NOMO-1 (cell line): Measurements from ENCODE around the gene NDUFS2.
A peak's percentile ranks its signal among the peaks of the same experiment; 100 is the strongest.

Experiments used
- DNase-seq, 2 experiments: peaks; one replicate each; lab custom pipeline; 2025; ENCODE audit not compliant: unreplicated experiment in 2 of 2; lab: John Stamatoyannopoulos, UW

Gene NDUFS2

GRCh38 chr1:161172349-161172748 lies 29.8 kb upstream of the NDUFS2 start:
- DNase-seq: no peak

DNA sequence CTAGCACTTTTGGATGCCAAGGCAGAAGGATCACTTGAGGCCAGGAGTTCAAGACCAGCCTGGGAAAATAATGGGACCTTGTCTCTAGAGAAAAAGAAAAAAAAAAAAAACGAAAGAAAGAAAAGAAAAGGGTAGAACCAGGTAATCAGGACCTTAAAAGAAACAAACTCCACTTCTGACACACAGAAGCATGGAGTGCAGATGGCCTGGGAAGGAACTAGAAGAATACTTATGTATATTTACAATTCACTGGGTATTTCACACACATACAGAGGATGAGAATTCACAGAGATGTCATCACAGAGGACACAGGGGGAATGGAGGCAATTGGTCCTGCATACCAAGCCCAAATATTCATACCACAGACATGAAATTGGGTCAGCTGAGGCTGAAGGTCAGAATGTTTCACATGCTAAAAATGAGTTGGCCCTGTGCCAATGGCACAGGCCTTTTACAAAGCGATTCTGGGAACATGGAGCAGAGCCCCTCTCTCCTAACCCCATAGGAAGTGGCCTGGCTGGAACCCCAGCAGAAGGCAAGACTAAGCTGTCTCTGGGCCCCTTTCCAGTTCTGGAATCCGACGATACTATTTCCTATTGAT lies 29.3 kb upstream of the NDUFS2 start:
- no peak for DNase-seq

DNA sequence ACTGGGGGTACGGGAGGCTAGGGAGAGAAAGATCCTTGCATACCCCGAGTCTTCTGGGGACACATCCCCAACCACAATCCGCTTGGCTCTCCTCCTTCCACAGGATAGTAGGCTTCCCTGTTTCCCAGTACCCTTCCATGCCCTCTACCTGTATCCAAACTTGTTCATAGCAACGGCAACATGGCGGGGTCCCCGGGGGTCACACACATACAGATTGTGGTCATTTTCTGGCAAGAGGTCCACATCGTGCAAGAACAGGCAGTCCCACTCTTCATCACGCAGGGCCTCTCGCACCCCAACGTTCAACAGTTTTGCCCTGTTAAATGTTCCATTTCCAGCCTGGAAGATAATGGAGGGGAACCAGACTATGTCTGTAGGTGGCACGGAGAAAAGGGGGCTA lies 28.5 kb upstream of the NDUFS2 start:
- DNase-seq: no peak

- DNase-seq: no peak
Observed at GRCh38 chr1:161174911-161175310, 27.3 kb upstream of the NDUFS2 start.

DNA sequence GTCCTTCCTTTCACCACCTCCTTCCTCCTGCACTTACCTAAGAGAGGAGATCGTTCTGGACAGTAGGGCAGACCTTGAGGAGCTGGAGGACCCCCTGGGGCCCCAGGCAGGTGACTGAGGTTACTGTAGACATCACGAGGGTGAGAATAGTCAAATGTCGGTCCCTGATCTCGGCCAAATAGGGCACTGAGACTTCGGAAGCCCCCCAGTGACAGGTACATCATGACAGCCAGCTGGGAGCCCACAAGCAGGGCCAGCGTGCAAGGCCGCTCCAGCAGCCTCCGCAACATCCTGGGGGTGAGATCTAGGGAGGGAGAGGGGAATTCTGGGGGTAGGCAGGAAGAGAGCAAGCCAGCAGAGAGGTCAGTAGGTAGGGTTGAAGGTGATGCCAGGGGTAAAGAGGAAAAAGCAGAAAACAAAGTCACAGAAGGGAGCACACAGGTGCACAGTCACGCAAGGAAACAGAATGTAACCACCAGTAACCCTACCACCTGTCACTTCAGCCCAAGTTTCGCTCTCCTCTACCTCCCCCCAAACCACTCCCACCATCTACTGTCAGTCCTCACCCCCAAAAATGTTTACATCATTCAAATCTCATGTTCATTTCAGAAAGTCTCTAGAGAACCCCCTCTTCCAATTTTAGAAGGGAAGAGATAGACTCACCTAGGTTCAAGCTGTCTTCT lies 26.3 kb upstream of the NDUFS2 start:
- DNase-seq: no peak

- DNase-seq: no peak
Observed at GRCh38 chr1:161176468-161177111, 25.6 kb upstream of the NDUFS2 start.

GRCh38 chr1:161177112-161177935 lies 24.8 kb upstream of the NDUFS2 start, which contains the start of gene B4GALT3:
TSS of gene B4GALT3 (minus strand) at chr1:161177507. CDS start at chr1:161176060, 1,447 bp downstream.
- peak; percentile 76 to 78 for DNase-seq

GRCh38 chr1:161177936-161178244 lies 24.3 kb upstream of the NDUFS2 start:
- DNase-seq: no peak

DNA sequence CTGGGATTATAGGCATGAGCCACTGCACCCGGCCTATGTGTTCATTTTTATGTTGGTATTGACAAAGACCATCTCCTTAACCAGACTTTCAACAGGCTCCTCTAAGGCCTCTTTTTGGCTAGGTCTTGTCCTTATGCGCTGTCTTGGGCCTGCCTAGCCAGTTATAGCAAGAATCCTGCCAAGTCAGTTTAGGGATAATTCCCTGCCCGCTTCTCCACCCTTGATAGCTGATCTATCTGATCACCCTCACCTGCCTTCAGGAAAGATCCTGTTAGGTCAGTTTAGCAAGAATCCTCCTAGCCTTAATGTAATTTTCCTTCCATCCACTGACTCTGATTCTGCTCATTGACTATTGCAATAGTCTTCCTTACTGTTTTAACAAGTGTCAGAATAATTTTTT lies 22.5 kb upstream of the NDUFS2 start:
- no peak for DNase-seq

DNA sequence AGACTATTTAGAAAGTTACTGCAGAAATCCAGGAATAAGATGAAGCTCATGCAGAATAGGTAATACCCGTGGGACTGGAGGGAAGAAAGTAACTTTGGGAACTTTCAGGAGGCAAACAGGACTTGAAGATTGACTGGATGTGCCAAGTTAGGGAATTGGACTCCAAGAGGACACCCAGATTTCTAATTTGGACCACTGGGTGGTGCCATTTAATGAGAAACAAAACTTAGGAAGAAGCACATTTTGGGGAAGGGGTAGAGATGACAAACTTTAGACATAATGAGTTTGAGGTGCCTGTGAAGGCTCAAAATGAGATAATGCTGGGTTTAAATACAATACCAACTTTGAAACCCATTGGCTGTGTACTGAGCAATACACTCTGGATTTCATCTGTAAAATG lies 21.5 kb upstream of the NDUFS2 start:
- DNase-seq: no peak

DNA sequence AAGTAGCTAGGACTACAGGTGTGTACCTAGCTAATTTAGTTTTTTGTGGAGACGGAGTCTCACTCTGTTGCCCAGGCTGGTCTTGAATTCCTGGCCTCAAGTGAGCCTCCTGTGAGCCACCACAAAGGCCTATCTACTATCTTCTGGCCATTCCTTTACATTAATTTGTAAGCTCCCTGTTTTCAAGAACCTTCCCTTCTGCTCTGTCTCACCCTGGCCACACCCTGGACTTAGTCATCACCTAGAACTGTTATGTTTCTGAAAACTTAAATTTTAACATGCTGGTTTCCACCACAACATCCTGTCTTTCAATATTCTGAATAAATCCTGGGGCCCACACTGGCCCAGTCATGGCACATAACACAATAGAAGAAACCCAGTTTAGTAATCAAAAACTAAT lies 20.0 kb upstream of the NDUFS2 start:
- DNase-seq: peak; percentile 70 to 79

DNA sequence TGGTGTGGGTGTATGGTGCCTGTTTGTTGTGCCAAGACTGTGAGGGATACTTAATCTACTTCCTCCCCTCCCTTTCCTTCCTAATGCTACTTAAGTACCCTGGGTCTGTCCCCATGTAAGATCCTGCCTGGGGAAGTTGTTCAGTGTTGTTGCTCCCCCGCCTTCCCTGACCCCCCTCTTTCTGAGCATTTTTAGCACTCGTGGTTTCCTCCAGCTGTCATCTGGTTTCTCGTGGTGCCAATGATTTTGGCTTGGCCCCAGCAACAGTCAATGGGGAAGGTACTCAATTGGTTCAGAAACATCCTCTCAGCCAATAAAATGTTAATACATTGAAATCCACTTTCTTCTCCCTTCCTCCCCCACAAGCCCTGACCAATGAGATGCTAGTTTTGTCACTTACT lies 16.9 kb upstream of the NDUFS2 start:
- peak; percentile 97 to 98 for DNase-seq

- DNase-seq: peak; percentile 85 to 97
Observed at GRCh38 chr1:161185732-161186311, 16.3 kb upstream of the NDUFS2 start.

DNA sequence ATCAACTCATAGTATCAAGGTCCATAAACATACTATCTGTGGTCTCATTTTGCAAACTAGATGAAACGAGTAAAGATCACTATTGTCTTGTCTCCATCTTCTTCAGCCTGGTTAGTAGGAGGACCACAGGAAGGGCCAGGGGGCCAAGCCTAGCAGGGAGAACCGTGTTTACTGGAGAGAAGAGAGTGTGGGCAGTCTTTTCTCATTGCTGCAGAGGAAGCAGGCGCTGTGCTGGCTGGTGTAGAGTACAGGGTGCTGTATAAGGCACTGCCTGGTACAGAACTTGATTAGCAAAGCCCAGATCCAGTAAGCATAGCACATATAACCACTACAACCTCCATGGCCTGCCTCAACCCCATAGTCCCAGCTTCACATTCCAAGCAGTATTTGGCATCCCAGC lies 14.9 kb upstream of the NDUFS2 start:
- DNase-seq: no peak

DNA sequence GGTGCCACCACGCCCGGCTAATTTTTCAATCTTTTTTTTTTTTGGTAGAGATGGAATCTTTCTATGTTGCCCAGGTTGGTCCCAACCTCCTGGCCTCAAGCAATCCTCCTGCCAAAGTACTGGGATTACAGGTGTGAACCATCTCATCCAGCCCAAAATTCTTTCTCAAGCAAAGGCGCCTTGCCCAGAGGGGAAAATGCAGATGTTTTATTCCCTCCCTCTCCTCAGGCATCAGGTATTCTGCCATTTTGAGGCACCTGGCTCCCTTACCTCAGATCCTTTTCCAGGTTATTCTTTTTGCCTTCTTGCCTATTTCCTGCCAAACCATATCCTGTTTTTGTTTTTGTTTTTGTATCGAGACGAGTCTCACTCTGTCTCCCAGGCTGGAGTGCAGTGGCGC lies 13.8 kb upstream of the NDUFS2 start:
- no peak for DNase-seq

DNA sequence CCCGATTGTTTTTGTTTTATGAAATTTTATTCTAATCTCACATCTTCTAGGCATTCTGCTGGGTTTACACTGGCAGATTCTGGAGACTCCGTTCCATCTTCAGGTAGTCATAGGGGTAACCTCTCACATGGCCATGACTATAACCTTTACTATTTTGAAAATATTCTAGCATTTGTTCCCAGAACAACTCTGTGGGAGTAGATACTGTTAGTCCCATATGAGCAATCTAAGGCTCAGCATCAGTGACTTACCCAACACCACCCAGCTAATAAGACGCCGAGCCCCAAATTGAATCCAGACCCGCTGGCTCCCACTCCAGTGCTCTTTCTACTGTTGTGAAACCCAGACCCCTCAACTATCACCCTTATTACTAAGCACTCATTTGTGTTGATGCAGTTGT lies 13.1 kb upstream of the NDUFS2 start:
- no peak for DNase-seq

- DNase-seq: no peak
Observed at GRCh38 chr1:161190962-161191521, 11.1 kb upstream of the NDUFS2 start.

GRCh38 chr1:161191971-161192370 lies 10.2 kb upstream of the NDUFS2 start:
- no peak for DNase-seq

- peak; percentile 77 to 78 for DNase-seq
Observed at GRCh38 chr1:161192476-161193465, 9.4 kb upstream of the NDUFS2 start.
